GM21737 (cell line): ENCODE results near the gene FBXW11.
A peak's percentile ranks its signal among the peaks of the same experiment; 100 is the strongest.
"Not testable (repeated sequence)": the region's sequence is repeated elsewhere in the genome, so short reads cannot be mapped to it uniquely, and the experiment has no call there.

Experiments
- ATAC-seq: cut with Tn5 transposase; IDR thresholded peaks from one replicate; pipeline ENCODE4 v1.9.1; 2021; ENCODE audit warnings: mild to moderate bottlenecking, moderate library complexity; ENCODE audit not compliant: unreplicated experiment

Gene FBXW11

DNA sequence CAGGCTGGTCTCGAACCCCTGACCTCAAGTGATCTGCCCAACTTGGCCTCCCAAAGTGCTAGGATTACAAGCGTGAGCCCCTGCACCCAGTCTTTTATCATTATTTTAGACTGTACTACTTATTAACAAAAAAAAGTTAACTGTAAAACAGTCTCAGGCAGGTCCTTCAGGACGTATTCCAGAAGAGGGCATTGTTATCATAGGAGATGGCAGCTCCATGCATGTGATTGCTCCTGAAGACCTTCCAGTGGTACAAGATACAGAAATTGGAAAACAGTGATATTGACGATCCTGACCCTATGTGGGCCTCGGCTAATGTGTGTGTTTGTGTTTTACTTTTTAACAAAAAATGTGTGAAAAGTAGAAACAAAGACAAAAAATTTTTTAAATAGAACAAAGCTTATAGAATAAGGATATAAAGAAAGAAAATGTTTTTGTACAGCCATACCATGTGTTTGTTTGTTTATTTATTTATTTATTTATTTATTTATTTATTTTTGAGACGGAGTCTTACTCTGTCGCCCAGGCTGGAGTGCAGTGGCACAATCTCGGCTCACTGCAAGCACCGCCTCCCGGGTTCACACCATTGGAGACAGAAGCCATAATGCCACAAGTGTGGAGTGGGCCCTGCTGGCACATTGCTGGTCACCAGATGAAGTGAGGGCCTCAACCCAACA lies 13.8 kb upstream of the FBXW11 start:
- ATAC-seq, result not testable (repeated sequence)

- no peak for ATAC-seq
These were observed 8.9 kb upstream of the FBXW11 start for GRCh38 chr5:172015346-172015745.

- no peak for ATAC-seq
These were observed 3.8 kb upstream of the FBXW11 start for GRCh38 chr5:172010278-172010677.

- ATAC-seq, result no peak
These were observed 3.3 kb upstream of the FBXW11 start for GRCh38 chr5:172009536-172010270.

- ATAC-seq, result no peak
These were observed 2.3 kb upstream of the FBXW11 start for GRCh38 chr5:172008689-172009141.

- no peak for ATAC-seq
These were observed 1.6 kb upstream of the FBXW11 start for GRCh38 chr5:172008111-172008455.

GRCh38 chr5:172007175-172008110 lies 1.0 kb upstream of the FBXW11 start:
- no peak for ATAC-seq

- peak; percentile 4 for ATAC-seq
These were observed 624 bp downstream of the FBXW11 start for GRCh38 chr5:172005708-172006320.

DNA sequence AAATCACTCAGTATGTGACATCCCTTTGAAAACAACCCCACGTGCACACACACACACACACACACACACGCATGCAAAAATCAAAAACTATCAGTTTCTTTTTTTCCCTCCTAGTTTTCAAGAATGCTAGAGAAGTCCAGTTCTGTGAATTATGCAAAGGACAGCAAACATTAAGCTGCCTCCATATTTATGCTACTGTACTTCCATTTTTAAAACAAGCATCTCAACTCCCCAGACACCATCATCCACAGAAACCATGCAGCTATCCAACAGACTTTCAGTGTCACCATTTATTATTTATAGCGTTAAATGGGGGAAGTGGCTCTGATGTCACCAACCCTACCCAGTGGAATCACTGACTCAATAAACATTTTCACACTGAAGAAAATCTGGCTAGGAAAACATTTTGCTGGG lies 1.6 kb downstream of the FBXW11 start:
- no peak for ATAC-seq

GRCh38 chr5:172003746-172004145 lies 2.7 kb downstream of the FBXW11 start:
- no peak for ATAC-seq

GRCh38 chr5:172002840-172003512 lies 3.5 kb downstream of the FBXW11 start:
- no peak for ATAC-seq

GRCh38 chr5:172002310-172002709 lies 4.1 kb downstream of the FBXW11 start:
- no peak for ATAC-seq

- ATAC-seq, result peak; percentile 49
These were observed 6.6 kb downstream of the FBXW11 start for GRCh38 chr5:171999877-172000276.

GRCh38 chr5:171999100-171999499 lies 7.3 kb downstream of the FBXW11 start:
- ATAC-seq, result no peak

DNA sequence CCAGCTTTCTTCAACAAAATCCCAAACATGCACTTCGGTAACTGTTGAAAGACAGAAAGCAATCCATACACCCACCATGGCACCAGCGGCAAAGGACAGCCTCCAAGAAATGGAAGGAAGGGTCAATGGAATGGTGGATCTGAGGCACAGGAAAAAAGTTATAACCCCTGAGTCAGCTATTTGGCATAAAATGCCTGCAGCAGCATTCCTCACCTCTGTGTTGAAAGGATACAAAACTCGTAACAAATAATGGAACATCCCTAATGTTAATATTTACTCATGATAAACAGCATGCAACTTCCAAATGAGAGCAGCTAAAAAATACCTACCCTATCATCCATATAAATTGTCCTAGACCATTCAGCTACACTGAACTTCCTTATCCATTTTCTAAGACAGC lies 9.4 kb downstream of the FBXW11 start:
- no peak for ATAC-seq

- no peak for ATAC-seq
These were observed 13.6 kb downstream of the FBXW11 start for GRCh38 chr5:171992813-171993212.

DNA sequence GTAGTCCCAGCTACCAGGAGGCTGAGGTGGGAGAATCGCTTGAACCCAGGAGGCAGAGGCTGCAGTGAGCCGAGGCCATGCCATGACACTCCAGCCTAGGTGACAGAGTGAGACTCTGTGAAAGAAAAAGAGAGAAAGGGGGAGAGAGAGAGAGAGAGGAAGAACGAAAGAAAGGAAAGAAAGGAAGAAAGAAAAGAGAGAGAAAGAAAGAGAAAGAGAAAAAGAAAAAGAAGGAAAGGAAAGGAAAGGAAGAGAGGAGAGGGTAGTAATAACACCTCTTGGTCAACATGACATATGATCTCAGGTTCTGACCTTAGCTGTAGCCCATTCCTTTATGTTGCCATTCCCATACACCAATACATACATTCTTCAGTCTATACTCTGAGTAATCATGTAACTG lies 14.1 kb downstream of the FBXW11 start:
- no peak for ATAC-seq

- ATAC-seq, result no peak
These were observed 15.8 kb downstream of the FBXW11 start for GRCh38 chr5:171990713-171991015.

DNA sequence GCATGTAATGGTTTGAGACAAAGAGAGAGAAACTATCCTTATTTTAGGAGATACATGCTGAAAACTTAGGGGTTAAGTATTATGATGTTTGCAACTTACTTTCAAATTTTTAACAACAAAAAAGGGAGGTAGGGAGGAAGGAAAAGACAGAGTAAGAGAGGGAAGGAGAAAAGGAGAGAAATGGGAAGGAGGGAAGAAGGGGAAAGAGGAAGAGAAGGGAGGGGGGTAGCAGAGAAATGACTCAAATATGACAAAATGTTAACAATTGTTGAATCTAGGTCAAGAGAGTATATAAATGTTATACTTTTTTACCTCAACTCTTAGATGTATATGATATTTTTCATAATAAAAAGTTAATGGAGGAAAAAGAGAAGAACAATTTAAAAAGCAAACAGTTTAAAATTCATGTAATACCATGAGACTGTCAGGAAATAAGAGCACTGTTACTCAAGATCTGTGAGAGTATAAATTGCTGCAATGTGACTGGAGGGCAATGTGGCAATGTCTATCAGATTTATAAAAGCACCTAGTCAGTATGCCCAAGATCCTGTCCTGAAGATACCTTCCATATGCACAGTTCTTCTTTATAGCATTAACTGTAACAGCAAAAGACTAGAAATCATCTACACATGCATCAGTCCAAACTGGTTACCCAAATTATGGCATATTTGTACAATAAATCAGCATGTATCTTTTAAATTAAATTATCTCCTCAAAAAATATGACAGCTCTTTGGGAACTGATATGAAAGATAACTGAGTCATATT lies 16.3 kb downstream of the FBXW11 start:
- no peak for ATAC-seq

DNA sequence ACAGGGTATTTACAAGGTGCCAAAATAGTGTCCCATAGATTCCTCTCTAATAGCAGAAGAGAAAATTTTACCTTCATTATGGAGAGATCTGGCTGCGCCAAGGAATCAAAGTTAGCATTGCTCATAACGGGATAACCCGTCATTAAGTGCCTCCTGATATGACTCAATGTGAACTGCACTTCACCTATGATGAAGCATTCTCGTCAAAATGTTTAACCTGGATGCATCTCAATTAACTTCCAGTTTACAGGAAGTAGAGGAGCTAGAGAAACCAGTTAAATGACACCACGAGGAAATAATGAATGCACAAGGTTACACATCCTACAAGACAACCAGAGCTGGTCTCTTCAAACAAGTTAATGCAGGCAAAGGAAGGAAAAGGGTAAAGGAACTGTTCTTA lies 17.2 kb downstream of the FBXW11 start:
- ATAC-seq, result no peak
